LNCAP (cell line): ENCODE results near the gene SH2D6.

ENCODE experiments used
- TF ChIP-seq, protein P1 (sequence below): fragments of 450-650 bp; IDR thresholded peaks from 2 replicates; pipeline ENCODE4 v1.5.1; 2017; ENCODE audit warnings: mild to moderate bottlenecking

Gene SH2D6

DNA sequence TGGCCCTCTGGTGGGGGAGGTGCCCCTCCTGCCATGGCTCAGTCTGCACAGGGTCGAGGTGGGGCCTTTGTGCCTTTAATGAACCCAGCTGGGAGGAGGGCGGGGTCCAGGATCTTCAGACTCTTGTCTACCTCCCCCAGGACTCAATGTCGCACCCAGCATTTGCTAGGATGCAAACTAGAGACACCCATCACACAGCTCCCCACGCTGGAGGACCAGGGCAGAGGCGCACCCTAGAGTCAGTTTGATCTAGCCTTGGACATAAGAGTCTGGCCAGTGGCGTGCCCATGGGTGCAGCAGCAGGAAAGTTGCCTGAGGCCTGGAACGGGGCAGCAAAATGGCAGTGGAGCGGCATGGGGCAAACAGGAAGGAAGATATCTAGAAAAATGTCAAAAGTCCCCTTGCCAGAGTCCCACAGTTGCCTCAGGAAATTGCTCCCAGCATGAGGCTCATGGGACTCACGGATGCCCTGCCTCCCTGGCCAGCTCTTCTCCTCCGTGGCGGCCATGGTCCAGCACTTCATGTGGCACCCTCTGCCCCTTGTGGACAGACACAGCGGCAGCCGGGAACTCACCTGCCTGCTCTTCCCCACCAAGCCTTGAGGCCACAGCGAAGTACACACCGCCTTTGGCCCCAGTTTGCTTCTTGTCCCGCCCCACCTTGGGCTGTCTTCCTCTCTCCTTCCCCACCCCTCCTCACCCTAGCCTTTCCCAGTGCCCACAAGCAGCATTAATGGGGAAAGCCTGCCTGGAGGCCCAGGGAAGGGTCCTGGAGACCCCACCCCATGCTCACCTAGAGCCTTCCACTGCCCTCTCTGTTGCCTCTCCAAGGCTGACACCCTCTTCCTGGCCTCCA lies 17.7 kb downstream of the SH2D6 start:
- TF ChIP-seq, protein P1, sequence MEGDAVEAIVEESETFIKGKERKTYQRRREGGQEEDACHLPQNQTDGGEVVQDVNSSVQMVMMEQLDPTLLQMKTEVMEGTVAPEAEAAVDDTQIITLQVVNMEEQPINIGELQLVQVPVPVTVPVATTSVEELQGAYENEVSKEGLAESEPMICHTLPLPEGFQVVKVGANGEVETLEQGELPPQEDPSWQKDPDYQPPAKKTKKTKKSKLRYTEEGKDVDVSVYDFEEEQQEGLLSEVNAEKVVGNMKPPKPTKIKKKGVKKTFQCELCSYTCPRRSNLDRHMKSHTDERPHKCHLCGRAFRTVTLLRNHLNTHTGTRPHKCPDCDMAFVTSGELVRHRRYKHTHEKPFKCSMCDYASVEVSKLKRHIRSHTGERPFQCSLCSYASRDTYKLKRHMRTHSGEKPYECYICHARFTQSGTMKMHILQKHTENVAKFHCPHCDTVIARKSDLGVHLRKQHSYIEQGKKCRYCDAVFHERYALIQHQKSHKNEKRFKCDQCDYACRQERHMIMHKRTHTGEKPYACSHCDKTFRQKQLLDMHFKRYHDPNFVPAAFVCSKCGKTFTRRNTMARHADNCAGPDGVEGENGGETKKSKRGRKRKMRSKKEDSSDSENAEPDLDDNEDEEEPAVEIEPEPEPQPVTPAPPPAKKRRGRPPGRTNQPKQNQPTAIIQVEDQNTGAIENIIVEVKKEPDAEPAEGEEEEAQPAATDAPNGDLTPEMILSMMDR, result no peak

DNA sequence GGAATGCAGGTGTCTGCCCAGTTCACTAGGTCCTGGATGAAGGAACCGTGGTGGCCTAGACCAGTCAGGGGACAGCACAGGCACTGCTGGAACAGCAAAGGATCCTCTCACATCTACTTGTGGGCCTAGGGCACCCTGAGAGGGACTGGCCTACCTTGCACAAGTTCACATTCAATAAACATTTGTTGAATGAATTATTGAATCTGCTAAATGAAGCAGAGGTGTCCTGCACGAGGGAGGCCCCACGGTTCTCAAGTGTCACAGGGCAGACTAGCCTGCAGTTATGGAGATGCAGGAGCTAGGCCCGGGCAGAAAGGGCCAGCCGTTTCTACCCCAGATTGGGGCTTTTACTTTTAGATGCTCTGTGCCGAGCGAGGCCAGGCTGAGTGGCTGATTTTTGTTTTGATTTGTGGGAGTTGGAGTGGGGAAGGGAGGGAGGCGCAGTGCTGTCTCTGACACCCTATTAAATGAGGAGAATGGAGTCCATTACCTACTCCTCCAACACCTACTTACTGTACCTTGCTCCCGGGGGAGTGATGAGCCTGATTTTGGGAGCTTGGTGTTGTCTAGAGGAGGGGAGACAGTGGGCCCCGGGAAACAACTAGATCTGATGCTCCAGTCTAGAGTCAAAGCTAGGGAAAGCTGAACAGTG lies 18.4 kb downstream of the SH2D6 start:
- TF ChIP-seq, protein P1, result no peak

DNA sequence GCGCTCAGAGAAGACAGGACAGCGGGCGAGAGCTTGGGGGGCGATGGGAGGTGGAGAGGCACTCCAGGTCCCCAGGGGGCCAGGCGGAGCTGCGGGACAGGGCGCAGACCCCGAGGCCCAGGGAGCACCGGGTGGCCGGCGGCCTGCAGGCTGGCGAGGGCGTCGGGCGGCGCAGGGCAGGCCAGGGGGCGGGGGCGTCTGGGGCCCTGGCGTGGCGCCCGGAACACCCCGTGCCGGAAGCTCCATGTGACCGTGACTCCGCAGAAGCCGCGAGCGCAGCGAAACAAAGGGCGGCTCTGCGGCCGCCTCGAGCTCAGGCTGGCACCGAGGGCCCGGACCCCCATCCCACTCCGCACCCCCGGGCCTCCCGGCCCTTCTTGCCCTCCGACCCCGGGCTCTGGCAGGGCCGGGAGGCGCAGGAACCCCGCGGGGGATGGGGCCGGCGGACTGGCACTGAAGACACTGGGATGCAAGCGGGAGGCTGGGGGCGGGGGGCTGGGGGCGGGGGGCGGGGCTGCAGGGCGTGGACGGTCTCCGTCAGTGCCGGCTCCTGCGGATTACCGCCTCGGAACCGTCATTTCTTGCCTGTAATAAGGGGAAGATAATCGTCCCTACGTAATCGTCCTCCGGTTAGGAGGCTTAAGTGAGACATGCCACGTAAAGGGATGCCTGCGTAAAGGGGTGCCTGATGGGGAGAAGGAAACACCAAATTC lies 19.1 kb downstream of the SH2D6 start:
- TF ChIP-seq, protein P1, result no peak

DNA sequence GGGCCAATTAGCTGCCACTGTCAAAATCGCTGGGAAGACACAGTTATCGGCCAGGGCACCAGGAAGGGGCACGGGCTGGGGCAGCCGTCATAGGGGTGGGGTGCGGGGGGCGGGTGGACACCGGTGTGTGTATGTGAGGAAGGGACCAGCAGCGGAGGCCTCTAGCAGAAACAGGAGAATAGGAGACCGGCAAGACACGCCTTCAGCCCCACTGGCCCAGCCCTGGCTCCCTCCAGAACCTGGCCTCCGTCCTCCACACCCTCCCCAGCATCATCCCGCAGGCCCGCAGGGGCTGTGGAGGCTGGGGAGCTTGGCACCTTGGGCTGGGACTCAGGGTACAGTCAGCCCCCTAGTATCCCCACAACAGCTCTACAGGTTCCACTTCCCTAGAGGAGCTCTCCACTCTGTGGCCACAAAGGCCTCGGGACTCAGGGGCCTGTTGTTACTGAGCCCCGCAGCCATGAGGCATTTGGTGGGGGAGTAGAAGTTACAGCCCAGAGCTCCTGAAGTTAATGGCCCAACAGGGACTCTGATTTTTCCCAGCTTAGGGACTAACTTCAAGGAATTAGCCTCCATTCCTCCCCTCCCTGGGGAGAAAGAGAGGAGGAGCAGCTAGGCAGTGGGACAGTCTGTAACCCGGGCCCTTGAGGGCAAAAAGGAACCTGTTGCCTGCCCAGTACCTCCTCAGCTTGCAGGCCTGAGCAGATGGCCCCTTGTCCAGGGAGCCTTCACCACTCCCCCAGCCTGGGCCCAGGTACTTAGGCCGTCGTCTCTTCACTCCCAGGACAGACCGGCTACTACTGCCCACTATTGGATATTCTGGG lies 19.9 kb downstream of the SH2D6 start:
- TF ChIP-seq, protein P1, result no peak

- TF ChIP-seq, protein P1, result no peak
Observed at GRCh38 chr2:85439025-85439472, 20.5 kb downstream of the SH2D6 start.

DNA sequence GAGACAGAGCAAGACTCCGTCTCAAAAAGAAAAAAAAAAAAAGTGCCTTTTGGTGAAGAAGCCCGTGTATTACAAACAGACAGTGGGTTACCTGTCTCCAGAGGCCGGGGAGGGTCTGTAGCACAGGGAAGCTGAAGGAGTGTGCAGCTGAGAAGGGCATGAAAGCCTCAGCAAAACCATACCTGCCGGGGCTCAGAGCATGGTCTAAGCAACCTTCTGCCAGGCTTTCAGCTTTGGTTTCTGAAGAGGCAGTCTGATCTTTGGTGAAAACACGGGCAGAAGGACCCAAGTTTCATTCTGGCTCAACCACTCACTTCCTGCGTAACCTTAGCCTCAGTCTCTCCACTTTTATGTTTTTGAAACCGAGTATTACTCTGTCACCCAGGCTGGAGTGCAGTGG lies 21.5 kb downstream of the SH2D6 start:
- TF ChIP-seq, protein P1, result no peak

DNA sequence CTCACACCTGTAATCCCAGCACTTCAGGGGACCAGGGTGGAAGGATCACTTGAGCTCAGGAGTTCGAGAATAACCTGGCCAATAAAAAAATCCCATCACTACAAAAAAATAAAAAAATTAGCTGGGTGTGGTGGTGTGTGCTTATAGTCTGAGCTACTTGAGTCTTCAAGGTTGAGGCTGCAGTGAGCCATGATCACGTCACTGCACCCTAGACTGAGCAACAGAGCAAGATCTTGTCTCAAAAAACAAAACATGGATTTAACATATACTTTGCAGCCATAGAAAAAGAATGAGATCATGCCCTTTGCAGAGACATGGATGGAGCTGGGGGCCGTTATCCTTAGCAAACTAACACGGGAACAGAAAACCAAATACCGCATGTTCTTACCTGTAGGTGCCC lies 22.2 kb downstream of the SH2D6 start:
- TF ChIP-seq, protein P1, result no peak
